GM12892 (cell line): ENCODE measurements around the gene SIX2.

Experiments
- POLR2A ChIP-seq: IDR thresholded peaks from 2 replicates; pipeline ENCODE4 v1.6.1; 2011; ENCODE audit warnings: low read depth, low read length, control low read depth
- POLR2AphosphoS5 ChIP-seq: IDR thresholded peaks from 2 replicates; pipeline ENCODE4 v1.6.1; 2011; ENCODE audit warnings: low read depth, low read length, control low read depth
- TAF1 ChIP-seq: IDR thresholded peaks from 2 replicates; pipeline ENCODE4 v1.6.1; 2011; ENCODE audit warnings: low read depth, mild to moderate bottlenecking, control low read depth, low read length, borderline replicate concordance

DNA sequence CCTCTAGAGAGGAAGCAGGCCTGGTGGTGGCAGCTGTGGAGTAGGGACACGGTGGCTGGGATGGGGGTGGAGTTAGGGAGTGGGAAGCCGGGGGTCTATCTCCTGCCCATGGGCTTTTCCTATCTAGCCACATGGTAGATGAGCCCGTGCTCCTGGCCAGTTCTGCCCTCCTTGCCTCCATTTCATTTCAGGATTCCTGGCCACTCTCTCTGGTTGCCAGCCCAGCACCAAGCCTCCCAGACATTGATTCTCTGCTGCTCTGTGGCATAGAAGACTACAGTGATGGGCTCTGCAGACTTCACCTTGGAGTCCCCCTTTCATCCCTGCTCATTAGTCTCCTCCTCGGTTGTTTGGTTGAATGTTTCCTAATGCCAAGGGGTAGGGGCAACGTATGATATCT is 48.4 kb downstream of the SIX2 start:
- no peak for TF ChIP-seq POLR2A
- no peak for TF ChIP-seq POLR2AphosphoS5
- no peak for TF ChIP-seq TAF1
